ENCODE data around the gene CNTN4.

- TF ChIP-seq POLR2A (IDR thresholded peaks at IDR 0.05; ENCODE audit: low read depth) (no peak), CTCF (IDR thresholded peaks at IDR 0.05) (no peak), EP300 (IDR thresholded peaks at IDR 0.05) (no peak)
These were observed 780.9 kb downstream of the CNTN4 start for GRCh38 chr3:2879587-2879986.
